Measurements from ENCODE around the gene KCNN4.

Gene KCNN4

DNA sequence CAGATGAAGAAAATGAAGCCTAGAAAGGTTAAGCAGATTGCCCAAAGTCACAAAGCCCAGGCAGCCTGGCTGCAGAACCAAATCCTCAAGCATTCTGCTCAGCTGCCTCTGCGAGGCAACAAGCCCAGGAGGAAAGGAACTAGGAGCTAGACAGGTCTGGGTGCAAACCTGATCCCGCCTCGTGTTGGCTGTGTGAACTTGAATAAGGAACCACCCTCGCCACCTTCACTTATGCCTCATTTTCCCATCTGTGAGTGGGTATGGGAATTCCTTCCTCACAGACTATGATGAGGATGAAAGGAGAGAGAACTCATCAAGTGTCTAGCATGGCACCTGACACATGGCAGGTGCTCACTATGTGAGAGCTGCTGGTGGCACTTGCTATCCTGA lies 32.6 kb downstream of the KCNN4 start:
- DNase-seq (ENCODE audit: low read depth): no peak

DNA sequence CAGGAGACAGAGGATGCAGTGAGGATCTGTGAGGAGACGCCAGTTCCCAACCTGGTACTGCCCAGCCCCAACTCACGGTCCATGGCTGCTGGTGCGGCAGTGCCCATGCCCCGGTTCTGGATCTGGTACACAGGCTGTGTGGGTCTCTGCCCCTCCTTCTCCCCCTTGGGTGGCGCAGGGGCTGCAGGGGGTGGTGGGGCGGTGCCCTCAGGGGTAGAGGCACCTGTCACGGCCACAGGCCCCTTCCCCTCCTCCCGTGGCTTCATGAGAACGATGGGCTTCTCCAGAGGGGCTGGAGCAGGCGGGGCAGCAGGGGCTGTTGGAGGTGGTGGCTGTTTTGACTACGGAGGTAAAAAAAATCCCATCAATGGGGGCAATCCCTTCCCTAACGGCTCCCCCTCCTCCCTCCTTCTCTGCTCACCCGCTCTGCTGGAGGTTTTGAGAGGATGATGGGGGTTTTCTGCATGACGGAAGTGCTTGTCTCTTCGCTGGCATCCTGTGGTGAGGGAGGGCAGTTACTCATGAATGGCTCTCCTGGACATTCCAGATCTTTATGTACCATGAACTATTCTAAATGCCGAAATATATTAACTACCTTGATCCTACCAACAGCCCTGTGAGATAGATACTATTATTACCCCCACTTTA lies 33.1 kb downstream of the KCNN4 start:
- no peak for DNase-seq (ENCODE audit: low read depth)

DNA sequence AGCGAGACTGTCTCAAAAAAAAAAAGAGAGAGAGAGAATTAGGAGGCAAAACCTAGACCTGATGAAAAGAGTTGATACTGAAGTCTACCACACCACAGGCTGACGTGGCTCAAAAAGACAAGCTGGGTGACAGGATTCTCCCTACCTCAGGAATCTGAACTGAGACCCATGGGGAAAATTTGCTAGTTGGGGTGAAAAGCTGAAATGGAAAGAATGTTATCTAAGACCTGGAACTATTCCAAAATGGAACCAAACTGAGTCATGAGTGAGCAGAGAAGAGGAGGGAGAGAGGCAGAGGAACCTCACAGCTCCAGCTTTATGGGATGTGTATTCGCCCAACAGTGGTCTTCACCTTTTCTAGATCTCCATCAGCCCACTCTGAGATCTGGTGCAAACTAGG lies 37.7 kb downstream of the KCNN4 start:
- DNase-seq (ENCODE audit: low read depth): no peak

DNA sequence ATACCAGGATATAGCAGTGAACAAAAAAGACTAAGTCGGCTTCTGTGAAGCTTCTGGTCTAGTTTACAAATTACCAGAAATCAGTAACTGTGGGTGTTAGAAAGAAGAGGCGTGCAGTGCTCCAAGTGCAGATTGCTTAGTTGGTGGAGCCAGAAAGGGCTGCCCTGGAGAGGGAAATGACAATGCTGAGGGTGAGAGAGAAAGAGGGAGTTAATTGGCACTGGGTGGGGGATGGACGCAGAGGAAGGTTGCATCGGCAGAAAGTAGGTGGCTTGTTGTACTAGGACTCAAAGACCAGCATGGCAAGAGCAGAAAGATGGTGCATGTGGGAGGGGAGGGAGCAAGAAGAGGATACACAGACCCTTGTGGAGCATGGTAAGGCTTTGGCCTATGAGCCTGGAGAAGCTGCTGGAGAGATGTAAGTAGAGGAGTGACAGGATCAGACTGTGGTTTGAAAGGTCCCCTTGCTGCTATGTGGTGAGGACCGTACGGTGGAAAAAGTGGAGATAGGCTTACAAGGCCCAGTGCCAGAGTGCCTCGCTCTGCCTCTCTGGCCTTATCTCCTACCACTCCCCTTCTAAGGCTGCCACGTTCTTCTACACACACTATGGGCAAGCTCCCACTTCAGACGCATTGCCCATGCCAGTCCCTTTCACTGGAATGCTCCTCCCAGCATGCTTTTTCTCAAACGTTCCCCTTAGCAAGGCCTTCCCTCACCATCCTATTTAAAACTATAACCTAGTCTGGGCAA lies 39.5 kb downstream of the KCNN4 start:
- no peak for DNase-seq (ENCODE audit: low read depth)

DNA sequence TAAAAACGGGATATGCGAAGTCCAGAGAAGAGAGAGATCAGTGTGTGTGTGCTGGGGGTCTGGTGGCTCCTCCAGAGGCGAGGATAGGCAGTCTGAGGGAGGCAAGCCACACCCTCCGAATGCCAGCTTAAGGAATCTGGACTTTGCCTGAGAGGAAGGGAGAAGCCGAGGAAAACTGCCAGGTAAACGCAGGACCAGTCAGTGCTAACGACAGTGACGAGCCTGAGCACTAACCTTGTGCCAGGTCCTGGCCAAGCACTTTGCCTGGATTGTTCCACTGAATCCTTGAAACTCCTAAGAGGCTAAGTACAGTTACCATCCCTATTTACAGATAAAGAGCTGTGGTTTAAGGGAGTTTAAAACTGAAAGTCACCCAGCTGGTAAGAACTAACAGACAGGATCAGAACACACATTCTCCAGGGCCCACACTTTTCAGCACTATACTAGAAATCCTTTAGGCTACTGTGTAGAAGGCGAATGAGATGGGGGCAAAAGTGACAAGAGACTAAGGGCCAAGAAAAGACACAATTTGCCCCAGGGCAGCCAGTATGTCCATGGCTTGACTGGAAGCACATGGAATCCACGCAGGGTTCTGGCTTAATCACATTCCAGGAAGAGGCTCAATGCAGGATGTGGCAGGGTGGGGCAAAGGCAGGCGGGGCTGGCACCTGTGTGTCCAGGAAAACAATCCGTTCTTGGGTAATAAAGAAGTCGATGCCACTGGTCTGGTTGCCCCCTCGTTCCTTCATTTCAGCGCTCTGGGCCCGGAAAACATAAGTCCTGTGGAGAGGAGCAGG lies 41.1 kb downstream of the KCNN4 start:
- no peak for DNase-seq (ENCODE audit: low read depth)

DNA sequence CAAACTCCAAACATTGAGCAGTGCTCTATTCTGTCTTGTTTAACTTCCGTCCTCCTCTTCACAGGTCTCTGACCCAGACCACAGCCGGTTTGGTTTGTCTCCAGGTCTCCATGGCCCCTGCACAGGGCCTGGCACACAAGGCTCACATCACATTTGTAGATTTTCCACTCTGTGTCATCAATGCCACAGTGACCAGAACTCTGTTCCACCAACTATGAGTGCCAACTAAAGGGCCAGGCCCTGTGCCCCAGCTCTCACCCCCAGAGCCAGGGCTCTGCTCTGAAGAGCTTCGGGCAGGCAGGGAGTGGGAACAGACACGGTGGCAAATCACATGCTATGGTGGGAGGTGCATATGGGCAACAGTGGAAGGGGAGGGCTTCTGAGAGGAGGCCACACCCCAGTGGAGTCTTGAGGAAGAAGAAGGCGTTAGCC lies 42.0 kb downstream of the KCNN4 start:
- DNase-seq (ENCODE audit: low read depth): no peak

DNA sequence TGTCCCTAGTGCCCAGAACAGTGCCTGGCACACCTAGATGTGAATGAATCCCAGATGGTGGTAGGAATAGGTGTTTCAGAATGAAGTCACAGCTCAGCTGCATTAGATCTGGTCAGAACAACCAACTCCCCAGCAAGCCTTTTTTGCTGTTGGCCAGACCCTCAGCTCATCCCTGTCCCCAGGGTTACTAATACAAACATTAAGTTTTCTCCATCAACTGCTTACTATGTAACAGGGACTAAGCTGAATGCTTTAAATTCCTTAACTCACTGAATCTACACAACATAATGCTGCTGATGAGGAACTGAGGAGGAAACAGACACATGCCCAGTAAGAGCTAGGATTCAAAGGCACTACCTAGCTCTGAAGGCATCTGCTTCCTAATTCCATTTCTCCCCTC lies 44.8 kb downstream of the KCNN4 start:
- no peak for DNase-seq (ENCODE audit: low read depth)

DNA sequence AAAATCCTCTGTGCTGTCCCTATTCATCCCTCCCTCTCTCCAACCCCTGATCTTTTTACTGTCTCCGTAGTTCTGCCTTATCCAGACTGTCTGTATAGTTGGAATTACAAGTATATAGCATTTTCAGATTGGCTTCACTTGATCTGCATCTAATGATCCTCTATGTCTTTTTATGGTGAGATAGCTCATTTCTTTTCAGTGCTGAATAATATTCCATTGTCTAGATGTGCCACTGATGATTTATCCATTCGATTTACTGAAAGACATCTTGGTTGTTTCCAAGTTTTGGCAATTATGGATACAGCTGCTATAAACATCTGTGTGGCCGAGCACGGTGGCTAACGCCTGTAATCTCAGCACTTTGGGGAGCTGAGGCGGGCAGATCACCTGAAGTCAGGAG lies 45.8 kb downstream of the KCNN4 start:
- no peak for DNase-seq (ENCODE audit: low read depth)

DNA sequence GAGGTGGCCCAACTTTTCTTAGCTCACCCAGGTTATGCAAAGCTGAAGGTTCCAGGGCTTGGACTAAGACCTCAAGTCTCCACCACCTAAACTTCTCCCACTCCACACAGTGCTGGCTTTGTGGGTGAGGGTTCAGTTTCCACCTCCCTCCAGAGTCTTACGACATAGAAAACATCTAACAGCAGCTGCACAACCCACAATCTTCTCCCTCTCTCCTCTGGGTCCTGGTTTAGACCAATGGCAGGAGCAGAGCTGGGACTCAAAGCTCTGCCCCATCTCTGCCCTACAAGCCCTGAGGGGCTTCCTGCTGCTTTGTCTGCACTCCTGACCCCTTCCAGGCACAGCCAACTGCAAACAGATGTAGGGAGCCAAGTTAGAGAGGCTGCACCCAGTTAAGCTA lies 48.9 kb downstream of the KCNN4 start:
- DNase-seq (ENCODE audit: low read depth): no peak

DNA sequence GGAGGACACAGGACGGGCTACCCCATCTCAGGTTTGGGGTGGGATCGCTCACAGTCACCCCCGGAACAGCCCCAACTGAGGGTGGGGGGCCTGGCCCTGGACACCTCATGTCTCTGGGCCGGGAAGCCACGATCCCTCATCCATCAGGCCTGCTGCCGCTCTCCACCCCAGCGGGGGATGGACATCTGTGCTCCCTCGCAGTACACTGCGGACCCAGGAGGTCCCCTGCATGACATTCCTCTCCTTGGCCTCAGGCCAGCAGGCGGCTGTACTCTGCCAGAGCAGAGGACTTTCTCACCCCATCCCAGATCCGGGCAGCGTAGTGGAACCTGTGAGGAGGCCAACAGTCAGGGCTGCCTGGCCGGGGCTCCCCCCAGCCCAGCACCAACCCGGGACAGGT lies 49.4 kb downstream of the KCNN4 start:
- DNase-seq (ENCODE audit: low read depth): no peak

DNA sequence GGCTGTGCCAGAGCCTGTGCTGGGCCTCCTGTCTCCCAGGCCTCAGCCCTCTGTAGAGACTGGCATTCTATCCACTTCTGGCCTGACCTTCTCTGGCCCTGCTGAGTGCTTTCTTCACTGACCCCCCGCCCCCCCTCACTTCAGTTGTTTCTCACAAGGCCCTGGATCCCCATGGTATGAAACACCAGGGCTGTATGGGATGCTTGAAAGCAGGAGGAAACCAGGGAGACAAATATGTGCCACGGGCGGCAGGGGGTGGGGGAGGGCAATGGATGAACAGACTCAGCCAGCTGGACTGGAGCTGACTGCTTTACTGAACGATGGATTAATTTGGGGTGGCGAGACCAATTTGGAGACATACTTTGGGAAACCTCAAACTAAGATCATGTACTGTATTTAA lies 50.9 kb downstream of the KCNN4 start:
- DNase-seq (ENCODE audit: low read depth): no peak

DNA sequence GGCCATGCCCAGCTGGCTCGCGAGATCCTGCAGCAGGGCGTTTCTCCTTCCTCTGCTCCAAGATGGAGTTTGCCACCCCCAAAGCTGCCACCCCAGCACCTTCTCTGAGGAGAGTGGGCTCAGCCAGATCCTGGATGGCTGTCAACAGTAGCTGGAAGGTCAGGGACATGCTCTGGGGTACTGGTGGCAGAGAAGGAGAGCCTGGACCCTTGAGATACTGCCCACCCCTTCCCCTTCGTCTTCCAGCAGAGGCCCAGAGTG lies 53.2 kb downstream of the KCNN4 start:
- DNase-seq (ENCODE audit: low read depth): no peak

DNA sequence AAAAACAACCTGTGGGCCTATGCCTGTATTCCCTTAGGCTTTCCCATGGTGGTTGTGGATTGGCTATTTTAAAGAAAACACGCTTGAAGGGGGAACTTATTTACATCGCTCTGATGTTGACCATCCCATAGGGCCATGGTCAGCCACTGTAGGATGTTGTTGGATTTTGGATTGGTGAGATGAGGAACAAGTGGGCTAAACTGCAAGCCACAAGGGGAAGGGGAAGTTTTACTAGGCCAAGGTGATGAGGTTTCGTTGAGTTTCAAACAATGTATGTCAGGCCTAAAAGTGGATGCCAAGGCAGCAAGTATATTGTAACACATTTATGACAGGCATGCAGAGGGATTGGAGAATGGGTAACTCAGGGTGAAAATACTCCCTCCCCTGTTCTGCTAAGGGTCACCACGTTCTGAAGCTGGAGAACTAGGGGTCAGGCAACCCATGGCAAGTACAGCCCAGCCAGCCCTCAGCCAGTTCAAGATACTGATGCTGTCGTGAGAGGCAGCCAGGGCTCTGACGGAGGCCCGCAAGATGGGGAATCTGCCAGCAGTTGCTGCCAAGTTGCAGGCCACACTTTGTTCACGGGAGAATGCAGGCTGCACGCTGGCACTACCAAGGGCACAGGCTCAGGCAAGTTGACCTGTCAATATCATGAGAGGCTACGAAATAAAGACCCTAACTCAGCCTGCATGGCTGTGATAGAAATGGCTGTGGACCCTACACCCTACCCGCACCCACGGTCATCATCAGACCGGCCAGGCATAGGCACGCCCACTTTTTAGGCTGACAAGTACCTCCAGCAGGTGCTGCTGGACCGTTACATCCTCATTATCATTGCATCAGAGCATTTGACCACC lies 53.8 kb downstream of the KCNN4 start:
- DNase-seq (ENCODE audit: low read depth): no peak

DNA sequence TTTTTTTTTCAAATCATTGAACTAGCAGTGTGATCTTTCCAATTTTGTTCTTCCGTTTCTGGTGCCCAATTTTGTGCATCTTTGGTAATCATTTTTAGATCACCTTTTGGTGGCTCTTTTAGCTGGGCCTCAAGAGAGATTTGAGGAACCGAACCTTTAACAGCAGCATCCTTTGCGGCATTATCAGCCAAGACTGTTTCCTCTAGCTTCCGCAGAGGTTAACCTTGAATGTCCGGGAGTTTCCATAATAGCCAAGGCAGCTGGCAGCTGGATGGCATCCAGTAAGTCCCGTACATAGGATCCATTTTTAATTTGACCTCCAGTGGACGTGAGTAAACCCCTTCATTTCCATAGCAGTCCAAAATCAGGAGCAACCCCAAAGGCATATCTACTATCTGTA lies 55.3 kb downstream of the KCNN4 start:
- DNase-seq (ENCODE audit: low read depth): no peak

DNA sequence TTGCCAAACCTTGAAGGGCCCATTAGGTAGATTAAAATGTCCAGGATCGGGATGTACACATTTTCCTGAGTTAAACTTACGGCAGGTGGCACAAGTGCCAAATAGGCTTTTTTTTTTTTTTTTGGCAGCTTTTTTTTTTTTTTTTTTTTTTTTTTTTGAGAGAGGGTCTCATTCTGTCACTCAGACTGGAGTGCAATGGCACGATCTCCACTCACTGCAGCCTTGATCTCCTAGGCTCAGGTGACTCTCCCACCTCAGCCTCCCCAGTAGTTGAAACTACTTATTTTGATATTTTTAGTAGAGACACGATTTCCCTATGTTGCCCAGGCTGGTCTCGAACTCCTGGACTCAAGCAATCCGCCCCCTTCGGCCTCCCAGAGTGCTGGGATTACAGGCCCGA lies 55.9 kb downstream of the KCNN4 start:
- DNase-seq (ENCODE audit: low read depth): no peak

DNA sequence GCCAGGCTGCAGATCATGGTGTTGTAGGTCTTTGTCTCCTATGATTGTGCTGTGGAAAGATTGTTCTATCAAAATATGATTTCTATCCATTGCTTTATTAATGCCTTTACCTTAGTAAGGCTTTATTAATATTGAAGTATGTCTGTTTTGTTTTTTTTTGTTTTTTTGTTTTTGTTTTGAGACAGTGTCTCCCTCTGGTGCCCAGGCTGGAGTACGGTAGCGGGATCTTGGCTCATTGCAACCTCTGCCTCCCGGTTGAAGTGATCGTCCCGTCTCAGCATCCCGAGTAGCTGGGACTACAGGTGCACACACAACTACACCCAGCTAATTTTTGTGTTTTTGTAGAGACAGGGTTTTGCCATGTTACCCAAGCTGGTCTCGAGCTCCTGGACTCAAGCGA lies 57.2 kb downstream of the KCNN4 start:
- DNase-seq (ENCODE audit: low read depth): no peak

DNA sequence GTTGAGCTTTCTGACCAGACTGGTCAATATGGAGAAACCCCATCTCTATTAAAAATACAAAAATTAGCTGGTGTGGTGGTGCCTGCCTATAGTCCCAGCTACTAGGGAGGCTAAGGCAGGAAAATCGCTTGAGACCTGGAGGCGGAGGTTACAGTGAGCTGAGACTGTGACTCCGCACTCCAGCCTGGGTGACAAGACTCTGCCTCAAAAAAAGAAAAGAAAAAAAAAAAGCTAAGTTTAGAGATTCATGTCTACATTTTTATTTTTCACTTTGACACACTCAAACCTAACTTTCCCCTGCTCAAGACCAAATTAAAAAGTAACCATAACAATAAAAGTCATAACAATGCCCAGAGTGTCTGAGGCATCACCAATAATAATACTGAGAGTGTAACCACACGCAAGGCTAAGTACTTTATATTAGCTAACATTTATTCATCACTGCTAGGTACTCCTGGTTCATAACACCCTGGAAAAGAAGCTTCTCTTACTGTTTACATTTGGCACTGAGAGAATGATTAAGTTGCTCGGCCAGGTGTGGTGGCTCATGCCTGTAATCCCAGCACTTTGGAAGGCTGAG lies 59.2 kb downstream of the KCNN4 start:
- no peak for DNase-seq (ENCODE audit: low read depth)

DNA sequence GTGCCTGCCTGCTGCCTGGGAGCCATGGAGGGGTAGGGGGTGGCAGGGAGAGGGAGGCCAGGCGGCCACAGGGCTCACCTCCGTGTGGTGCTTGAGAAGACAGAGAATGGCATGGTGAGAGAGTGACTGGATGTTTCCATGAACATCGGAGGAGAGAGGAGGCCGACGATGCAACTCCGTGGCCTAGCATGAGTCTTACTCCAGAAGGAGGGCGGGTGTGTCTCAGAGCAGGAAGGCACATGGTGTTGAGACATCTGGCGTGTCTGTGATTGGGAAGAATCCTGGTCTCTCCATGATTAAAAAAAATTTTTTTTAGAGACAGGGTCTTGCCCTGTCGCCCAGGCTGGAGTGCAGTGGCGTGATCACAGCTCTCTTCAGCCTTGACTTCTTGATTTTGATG lies 59.8 kb downstream of the KCNN4 start:
- DNase-seq (ENCODE audit: low read depth): no peak

DNA sequence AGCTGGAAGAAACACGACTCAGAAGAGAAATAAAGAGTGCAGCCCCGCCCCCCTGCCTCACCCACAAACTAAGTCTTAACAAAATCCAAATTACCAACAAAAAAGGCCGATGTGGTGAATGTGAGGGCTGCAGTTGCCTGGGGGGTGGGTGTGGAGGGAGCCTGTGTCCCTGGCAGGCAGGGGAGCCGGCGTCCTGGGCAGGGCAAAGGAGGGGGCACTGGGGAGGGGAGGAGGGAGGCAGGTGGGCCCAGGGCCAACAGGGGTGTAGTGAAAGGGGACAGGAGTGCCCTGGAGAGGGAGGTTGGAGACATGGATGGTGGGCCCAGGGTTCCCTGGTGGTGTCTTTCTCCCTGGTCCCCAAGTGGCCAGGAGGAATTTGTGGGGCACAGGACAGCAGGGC lies 60.9 kb downstream of the KCNN4 start:
- no peak for DNase-seq (ENCODE audit: low read depth)

DNA sequence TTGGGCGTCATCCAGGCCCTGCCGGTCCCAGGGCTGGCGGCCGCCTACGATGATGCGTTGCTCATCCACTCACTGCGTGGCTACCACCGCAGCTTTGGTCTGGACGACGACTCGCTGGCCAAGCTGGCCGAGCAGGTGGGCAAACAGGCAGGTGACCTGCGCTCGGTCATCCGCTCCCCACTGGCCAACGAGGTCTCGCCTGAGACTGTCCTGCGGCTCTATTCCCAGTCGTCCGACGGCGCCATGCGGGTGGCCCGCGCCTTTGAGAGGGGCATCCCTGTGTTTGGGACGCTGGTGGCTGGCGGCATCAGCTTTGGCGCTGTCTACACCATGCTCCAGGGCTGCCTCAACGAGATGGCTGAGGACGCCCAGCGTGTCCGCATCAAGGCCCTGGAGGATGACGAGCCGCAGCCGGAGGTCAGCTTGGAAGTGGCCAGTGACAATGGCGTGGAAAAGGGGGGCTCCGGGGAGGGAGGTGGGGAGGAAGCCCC lies 61.4 kb downstream of the KCNN4 start:
- no peak for DNase-seq (ENCODE audit: low read depth)

DNA sequence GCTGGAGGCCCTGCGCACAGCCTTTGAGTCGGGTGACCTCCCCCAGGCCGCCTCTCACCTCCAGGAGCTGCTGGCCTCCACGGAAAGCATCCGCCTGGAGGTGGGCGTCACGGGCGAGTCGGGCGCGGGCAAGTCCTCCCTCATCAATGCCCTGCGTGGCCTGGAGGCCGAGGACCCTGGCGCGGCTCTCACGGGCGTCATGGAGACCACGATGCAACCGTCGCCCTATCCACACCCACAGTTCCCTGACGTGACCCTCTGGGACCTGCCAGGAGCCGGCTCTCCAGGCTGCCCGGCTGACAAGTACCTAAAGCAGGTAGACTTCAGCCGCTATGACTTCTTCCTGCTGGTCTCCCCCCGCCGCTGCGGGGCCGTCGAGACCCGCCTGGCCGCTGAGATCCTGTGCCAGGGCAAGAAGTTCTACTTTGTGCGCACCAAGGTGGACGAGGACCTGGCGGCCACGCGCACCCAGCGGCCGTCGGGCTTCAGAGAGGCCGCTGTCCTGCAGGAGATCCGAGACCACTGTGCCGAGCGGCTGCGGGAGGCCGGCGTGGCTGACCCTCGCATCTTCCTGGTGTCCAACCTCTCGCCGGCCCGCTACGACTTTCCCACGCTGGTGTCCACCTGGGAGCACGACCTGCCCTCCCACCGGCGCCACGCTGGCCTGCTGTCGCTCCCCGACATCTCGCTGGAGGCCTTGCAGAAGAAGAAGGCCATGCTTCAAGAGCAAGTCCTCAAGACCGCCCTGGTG lies 62.0 kb downstream of the KCNN4 start:
- no peak for DNase-seq (ENCODE audit: low read depth)

Measured in stimulated activated CD8-positive, alpha-beta memory T cell treated with anti-CD3 and anti-CD28 coated beads, Interleukin-12 subunit alpha, Interleukin-12 subunit beta, amount 100 ng/mL, for 1 hour (primary cell).